ENCODE results near the gene PLCB4.

The PLCB4 gene

GRCh38 chr20:9035126-9035525 is 33.8 kb upstream of the PLCB4 start (continued):
- TF ChIP-seq TSHZ1 (tag by site-specific recombination; IDR thresholded peaks at IDR 0.05; ENCODE audit: borderline replicate concordance) (peak; percentile 34; the same call in 1 of the 2 replicates), HIC1 (tag by site-specific recombination; IDR thresholded peaks at IDR 0.05) (no peak), ZNF623 (tag by site-specific recombination; IDR thresholded peaks at IDR 0.05) (no peak), ZXDB (tag by site-specific recombination; IDR thresholded peaks at IDR 0.05) (peak; percentile 28; the same call in 1 of the 2 replicates)

- Histone ChIP-seq H3K27ac (ENCODE audit: extremely low read depth, low read depth, low read length) (no peak overlapping the region), H3K36me3 (ENCODE audit: control insufficient read depth in 2 of 2, insufficient read depth in 1 of 2, low read length in 2 of 2) (no peaks in the 10 kb centered on the region), H3K4me1 (ENCODE audit: control insufficient read depth, insufficient read depth, low read length) (peaks cover 8% of the 10 kb centered on the region), H3K9me3 (ENCODE audit: control insufficient read depth, insufficient read depth, low read depth, low read length) (no peaks in the 10 kb centered on the region), H3K4me3 (ENCODE audit: low read depth, low read length) (no peak overlapping the region)
- no peak for TF ChIP-seq BCL6B (tag by site-specific recombination; IDR thresholded peaks at IDR 0.05)
- TF ChIP-seq PRDM2 (tag by site-specific recombination; IDR thresholded peaks at IDR 0.05; ENCODE audit: borderline replicate concordance) = no peak
- no peak for TF ChIP-seq ZNF341 (tag by site-specific recombination; IDR thresholded peaks at IDR 0.05; ENCODE audit: low read depth)
- TF ChIP-seq ZEB2 (tag by site-specific recombination; IDR thresholded peaks at IDR 0.05) = no peak
- TF ChIP-seq ZNF302 (tag by site-specific recombination; IDR thresholded peaks at IDR 0.05; ENCODE audit: low read depth) = no peak
- TF ChIP-seq ZBTB44 (tag by site-specific recombination; IDR thresholded peaks at IDR 0.05) = no peak
- TF ChIP-seq ZSCAN5A (tag by site-specific recombination; IDR thresholded peaks at IDR 0.05) = no peak
- TF ChIP-seq ZBTB7A (tag by site-specific recombination; IDR thresholded peaks at IDR 0.05; ENCODE audit: low read depth) = no peak
- no peak for TF ChIP-seq ZNF202 (tag by site-specific recombination; IDR thresholded peaks at IDR 0.05; ENCODE audit: borderline replicate concordance)
- TF ChIP-seq MZF1 (tag by site-specific recombination; IDR thresholded peaks at IDR 0.05; ENCODE audit: borderline replicate concordance) = no peak
- TF ChIP-seq ZNF398 (tag by site-specific recombination; IDR thresholded peaks at IDR 0.05) = no peak
- POLR2A ChIA-PET = no interaction called here
- CTCF ChIA-PET = no interaction called here
Measured at GRCh38 chr20:9036593-9036992, 32.3 kb upstream of the PLCB4 start.

All from HEK293 (cell line).